ENCODE data around the gene PCDH15. TPM values are rescaled to one million over a fixed set of nuclear protein-coding genes. Genes with fewer than 3 reads are reported as not detected.
A peak's percentile ranks its signal among the peaks of the same experiment; 100 is the strongest.

The PCDH15 gene
- total and polyA plus RNA-seq, 4 donors: 0.03 to 16.9 (median 0.88) TPM

GRCh38 chr10:54665095-54665494 lies 135.9 kb downstream of the PCDH15 start:
- no peaks in the 10 kb centered on the region for H3K9me3 ChIP-seq (ENCODE audit: control insufficient read depth in 4 of 4, insufficient read depth in 3 of 4, low read length in 3 of 4)
- no peak overlapping the region for H3K27ac ChIP-seq (ENCODE audit: low read depth in 1 of 2, low read length in 1 of 2)
- H3K4me3 ChIP-seq: no peak overlapping the region
- peaks cover 0 to 13% (median 0%) of the 10 kb centered on the region in 5 donors for H3K4me1 ChIP-seq (ENCODE audit: control insufficient read depth in 5 of 5, insufficient read depth in 5 of 5, low read length in 5 of 5)
- no peaks in the 10 kb centered on the region for H3K27me3 ChIP-seq (ENCODE audit: control insufficient read depth in 3 of 3, insufficient read depth in 3 of 3, low read length in 2 of 3)
- no peak overlapping the region for H3K9ac ChIP-seq (ENCODE audit: insufficient read depth in 1 of 2, low read length in 2 of 2)
- ATAC-seq (ENCODE audit: insufficient read depth, low FRiP score) (no peak), DNase-seq (peak; percentile 43 to 90 (median 82))
- no peaks in the 10 kb centered on the region for H3K36me3 ChIP-seq (ENCODE audit: control insufficient read depth in 4 of 4, insufficient read depth in 4 of 4, low read length in 4 of 4)
- no peak for TF ChIP-seq CTCF (IDR thresholded peaks at IDR 0.05; ENCODE audit: control extremely low read depth, extremely low read depth)

- H3K9me3 ChIP-seq (ENCODE audit: control insufficient read depth in 4 of 4, insufficient read depth in 3 of 4, low read length in 3 of 4): peaks cover 0 to 6% (median 0%) of the 10 kb centered on the region in 4 donors
- no peak for TF ChIP-seq CTCF (IDR thresholded peaks at IDR 0.05; ENCODE audit: control extremely low read depth, extremely low read depth)
- DNase-seq (no peak), ATAC-seq (ENCODE audit: insufficient read depth, low FRiP score) (no peak)
- H3K4me1 ChIP-seq (ENCODE audit: control insufficient read depth in 5 of 5, insufficient read depth in 5 of 5, low read length in 5 of 5): peaks cover 0 to 10% (median 0%) of the 10 kb centered on the region in 5 donors
- no peaks in the 10 kb centered on the region for H3K27me3 ChIP-seq (ENCODE audit: control insufficient read depth in 3 of 3, insufficient read depth in 3 of 3, low read length in 2 of 3)
- H3K4me3 ChIP-seq: no peak overlapping the region
- no peaks in the 10 kb centered on the region for H3K36me3 ChIP-seq (ENCODE audit: control insufficient read depth in 4 of 4, insufficient read depth in 4 of 4, low read length in 4 of 4)
- H3K27ac ChIP-seq (ENCODE audit: low read depth in 1 of 2, low read length in 1 of 2): no peak overlapping the region
- H3K9ac ChIP-seq (ENCODE audit: insufficient read depth in 1 of 2, low read length in 2 of 2): no peak overlapping the region
Observed at GRCh38 chr10:54660397-54660796, 140.6 kb downstream of the PCDH15 start.

- ATAC-seq (ENCODE audit: insufficient read depth, low FRiP score) (no peak), DNase-seq (no peak)
- no peak for TF ChIP-seq CTCF (IDR thresholded peaks at IDR 0.05; ENCODE audit: control extremely low read depth, extremely low read depth)
- Histone ChIP-seq H3K9ac (ENCODE audit: insufficient read depth in 1 of 2, low read length in 2 of 2) (no peak overlapping the region), H3K27me3 (ENCODE audit: control insufficient read depth in 3 of 3, insufficient read depth in 3 of 3, low read length in 2 of 3) (no peaks in the 10 kb centered on the region), H3K36me3 (ENCODE audit: control insufficient read depth in 4 of 4, insufficient read depth in 4 of 4, low read length in 4 of 4) (no peaks in the 10 kb centered on the region), H3K27ac (ENCODE audit: low read depth in 1 of 2, low read length in 1 of 2) (no peak overlapping the region), H3K9me3 (ENCODE audit: control insufficient read depth in 4 of 4, insufficient read depth in 3 of 4, low read length in 3 of 4) (peaks cover 0 to 6% (median 0%) of the 10 kb centered on the region in 4 donors), H3K4me1 (ENCODE audit: control insufficient read depth in 5 of 5, insufficient read depth in 5 of 5, low read length in 5 of 5) (no peaks in the 10 kb centered on the region), H3K4me3 (no peak overlapping the region)
- 93 to 99% methylated on average over 2 of the region's 2 CpGs for WGBS, 2 donors
Observed at GRCh38 chr10:54656643-54657042, 144.4 kb downstream of the PCDH15 start.

GRCh38 chr10:54653518-54653917 lies 147.5 kb downstream of the PCDH15 start:
- TF ChIP-seq CTCF (IDR thresholded peaks at IDR 0.05; ENCODE audit: control extremely low read depth, extremely low read depth): no peak
- Histone ChIP-seq H3K27ac (ENCODE audit: low read depth in 1 of 2, low read length in 1 of 2) (no peak overlapping the region), H3K9ac (ENCODE audit: insufficient read depth in 1 of 2, low read length in 2 of 2) (no peak overlapping the region), H3K36me3 (ENCODE audit: control insufficient read depth in 4 of 4, insufficient read depth in 4 of 4, low read length in 4 of 4) (no peaks in the 10 kb centered on the region), H3K27me3 (ENCODE audit: control insufficient read depth in 3 of 3, insufficient read depth in 3 of 3, low read length in 2 of 3) (no peaks in the 10 kb centered on the region), H3K4me1 (ENCODE audit: control insufficient read depth in 5 of 5, insufficient read depth in 5 of 5, low read length in 5 of 5) (no peaks in the 10 kb centered on the region), H3K4me3 (no peak overlapping the region), H3K9me3 (ENCODE audit: control insufficient read depth in 4 of 4, insufficient read depth in 3 of 4, low read length in 3 of 4) (peaks cover 0 to 6% (median 0%) of the 10 kb centered on the region in 4 donors)
- DNase-seq (no peak), ATAC-seq (ENCODE audit: insufficient read depth, low FRiP score) (no peak)
- WGBS, 2 donors: 86 to 92% methylated on average over 2 of the region's 2 CpGs

Measured in lung (tissue), 12 donors.